Upper lobe of left lung (tissue), 6 donors: Measurements from ENCODE around the gene SPEF2. TPM values are rescaled to one million over a fixed set of nuclear protein-coding genes. Genes with fewer than 3 reads are reported as not detected.

Experiments used
- ATAC-seq, 2 donors: fragments of 200-7000 bp; cut with Tn5 transposase; one replicate each; pipeline ENCODE4 v1.9.1; 2022; ENCODE audit warnings: mild to moderate bottlenecking in 2 of 2, moderate library complexity in 2 of 2; ENCODE audit not compliant: low FRiP score in 2 of 2
- DNase-seq, 2 donors: peaks; one replicate each; pipeline ENCODE4 v3.0.0-alpha.2; 2019 to 2020
- H3K27ac ChIP-seq, 4 donors: fragments of 200-600 bp; sonication (generic); one replicate each; pipeline ENCODE4 v1.5.1; 2016 to 2019
- H3K27me3 ChIP-seq, 4 donors: fragments of 200-600 bp; sonication (generic); one replicate each; pipeline ENCODE4 v1.5.1; 2017 to 2019
- H3K36me3 ChIP-seq, 4 donors: fragments of 200-600 bp; sonication (generic); one replicate each; pipeline ENCODE4 v1.5.1; 2016 to 2019
- H3K4me1 ChIP-seq, 4 donors: fragments of 200-600 bp; sonication (generic); one replicate each; pipeline ENCODE4 v1.5.1; 2018 to 2019
- H3K4me3 ChIP-seq, 4 donors: fragments of 200-600 bp; sonication (generic); one replicate each; pipeline ENCODE4 v1.5.1; 2017 to 2019; ENCODE audit warnings: mild to moderate bottlenecking in 2 of 4, moderate library complexity in 1 of 4
- H3K9me3 ChIP-seq, 4 donors: fragments of 200-600 bp; sonication (generic); one replicate each; pipeline ENCODE4 v1.5.1; 2018 to 2019
- CTCF ChIP-seq, 6 experiments: fragments of 450-650 bp in 4 of 6; fragments of 200-600 bp in 2 of 6; sonication (generic) in 2 of 6; IDR thresholded peaks; one replicate each; pipeline ENCODE4 v1.5.1; 2016 to 2019; ENCODE audit warnings: antibody characterized with exemption in 6 of 6
- EP300 ChIP-seq, 4 donors: sonication (generic); formaldehyde crosslinking; IDR thresholded peaks; one replicate each; pipeline ENCODE4 v1.5.1; 2017; ENCODE audit warnings: antibody characterized with exemption in 4 of 4, control low read depth in 2 of 4
- POLR2A ChIP-seq, 4 donors: fragments of 450-650 bp; IDR thresholded peaks; one replicate each; pipeline ENCODE4 v1.5.1; 2016 to 2017; ENCODE audit warnings: antibody characterized with exemption in 4 of 4, mild to moderate bottlenecking in 2 of 4
- POLR2AphosphoS5 ChIP-seq, 2 donors: sonication (generic); formaldehyde crosslinking; IDR thresholded peaks; one replicate each; pipeline ENCODE4 v1.5.1; 2017; ENCODE audit warnings: antibody characterized with exemption in 2 of 2
- WGBS, 2 donors: methylation state at CpG; one replicate each; pipeline ENCODE4 v1.1.5; 2017 to 2018; 5-methylcytosine and 5-hydroxymethylcytosine counted together
- total RNA-seq, 6 donors: library from RNA; depleted of rRNA in 4 of 6; stranded (reverse); fragments of >200 nt in 4 of 6; gene quantifications; one replicate each; pipeline versions ENCODE4 v1.1.0 to v1.2.1, GENCODE V29; 2016 to 2021
- donor health status: DM: no; HTN: no; CAD: no; lungs with moderate emphysema.
- donor health status: DM: no; HTN: yes; CAD: no; lungs with severe emphysema.

Gene SPEF2
- total RNA-seq, 6 donors from 2014 or later, result 6.6 to 95.3 (median 13.9) TPM

GRCh38 chr5:35815089-35815936, 197.7 kb downstream of the SPEF2 start:
- Histone ChIP-seq H3K27ac (no peak overlapping the region), H3K4me3 (no peak overlapping the region), H3K4me1 (no peaks in the 10 kb centered on the region), H3K36me3 (no peaks in the 10 kb centered on the region), H3K9me3 (no peaks in the 10 kb centered on the region), H3K27me3 (no peaks in the 10 kb centered on the region)
- 90 to 94% methylated on average over 10 of the region's 10 CpGs for WGBS, 2 donors
- TF ChIP-seq CTCF (IDR thresholded peaks at IDR 0.05) (peak in 1 of 6 experiments; percentile 32), EP300 (IDR thresholded peaks at IDR 0.05) (no peak)
- DNase-seq (no peak), ATAC-seq (peak in 1 of 2 donors; percentile 47)

GRCh38 chr5:35816881-35817521, 199.3 kb downstream of the SPEF2 start:
- Histone ChIP-seq H3K9me3 (no peaks in the 10 kb centered on the region), H3K4me1 (no peaks in the 10 kb centered on the region), H3K4me3 (no peak overlapping the region), H3K27me3 (no peaks in the 10 kb centered on the region), H3K27ac (no peak overlapping the region), H3K36me3 (no peaks in the 10 kb centered on the region)
- ATAC-seq (no peak), DNase-seq (no peak)
- TF ChIP-seq EP300 (IDR thresholded peaks at IDR 0.05) (peak in 1 of 4 donors; percentile 1), POLR2A (IDR thresholded peaks at IDR 0.05) (peak in 1 of 4 donors; percentile 39), CTCF (IDR thresholded peaks at IDR 0.05) (no peak)
- WGBS, 2 donors, result 40 to 48% methylated on average over 4 of the region's 4 CpGs

GRCh38 chr5:35819026-35819425, 201.4 kb downstream of the SPEF2 start:
- no peak for ATAC-seq
- no peak for TF ChIP-seq EP300 (IDR thresholded peaks at IDR 0.05)
- TF ChIP-seq POLR2AphosphoS5 (IDR thresholded peaks at IDR 0.05), result no peak
- 90 to 93% methylated on average over 2 of the region's 2 CpGs for WGBS, 2 donors
- no peaks in the 10 kb centered on the region for H3K4me1 ChIP-seq
- no peak overlapping the region for H3K27ac ChIP-seq
- no peaks in the 10 kb centered on the region for H3K9me3 ChIP-seq
- no peak overlapping the region for H3K4me3 ChIP-seq
- H3K36me3 ChIP-seq, result no peaks in the 10 kb centered on the region
- no peaks in the 10 kb centered on the region for H3K27me3 ChIP-seq
- DNase-seq, result no peak

- no peaks in the 10 kb centered on the region for H3K36me3 ChIP-seq
- no peak overlapping the region for H3K4me3 ChIP-seq
- TF ChIP-seq CTCF (IDR thresholded peaks at IDR 0.05) (no peak), POLR2AphosphoS5 (IDR thresholded peaks at IDR 0.05) (no peak), EP300 (IDR thresholded peaks at IDR 0.05) (no peak), POLR2A (IDR thresholded peaks at IDR 0.05) (no peak)
- no peak for ATAC-seq
- H3K4me1 ChIP-seq, result no peaks in the 10 kb centered on the region
- WGBS, 2 donors, result 85% methylated on average over 1 of the region's 1 CpG
- no peak overlapping the region for H3K27ac ChIP-seq
- H3K27me3 ChIP-seq, result no peaks in the 10 kb centered on the region
- no peak for DNase-seq
- no peaks in the 10 kb centered on the region for H3K9me3 ChIP-seq
Measured at GRCh38 chr5:35819668-35820067, 202.0 kb downstream of the SPEF2 start.

- no peaks in the 10 kb centered on the region for H3K4me1 ChIP-seq
- ATAC-seq (peak in 1 of 2 donors; percentile 38), DNase-seq (no peak)
- H3K27me3 ChIP-seq, result no peaks in the 10 kb centered on the region
- 57 to 67% methylated on average over 4 of the region's 4 CpGs for WGBS, 2 donors
- no peak for TF ChIP-seq POLR2AphosphoS5 (IDR thresholded peaks at IDR 0.05)
- TF ChIP-seq EP300 (IDR thresholded peaks at IDR 0.05), result no peak
- no peak for TF ChIP-seq CTCF (IDR thresholded peaks at IDR 0.05)
- TF ChIP-seq POLR2A (IDR thresholded peaks at IDR 0.05), result no peak
- H3K4me3 ChIP-seq, result no peak overlapping the region
- no peaks in the 10 kb centered on the region for H3K9me3 ChIP-seq
- no peaks in the 10 kb centered on the region for H3K36me3 ChIP-seq
- H3K27ac ChIP-seq, result no peak overlapping the region
Measured at GRCh38 chr5:35820735-35821134, 203.1 kb downstream of the SPEF2 start.
